HG02798 (cell line): ENCODE data around the gene KDM3B.
A peak's percentile ranks its signal among the peaks of the same experiment; 100 is the strongest.
"Not testable (repeated sequence)": the region's sequence is repeated elsewhere in the genome, so short reads cannot be mapped to it uniquely, and the experiment has no call there.

ENCODE experiments used
- ATAC-seq: cut with Tn5 transposase; IDR thresholded peaks from one replicate; pipeline ENCODE4 v1.9.1; 2021; ENCODE audit warnings: mild to moderate bottlenecking; ENCODE audit not compliant: unreplicated experiment, poor library complexity

Gene KDM3B

GRCh38 chr5:138389332-138389731 is 36.8 kb downstream of the KDM3B start:
- no peak for ATAC-seq

- not testable (repeated sequence) for ATAC-seq
Observed at GRCh38 chr5:138389911-138390310, 37.4 kb downstream of the KDM3B start.

- no peak for ATAC-seq
Observed at GRCh38 chr5:138391859-138392386, 39.4 kb downstream of the KDM3B start.

- ATAC-seq, result peak; percentile 72
Observed at GRCh38 chr5:138402640-138403039, 50.2 kb downstream of the KDM3B start.

- ATAC-seq, result peak; percentile 67
Observed at GRCh38 chr5:138408023-138408422, 55.5 kb downstream of the KDM3B start.

- ATAC-seq, result not testable (repeated sequence)
Observed at GRCh38 chr5:138410996-138411640, 58.6 kb downstream of the KDM3B start.

GRCh38 chr5:138418444-138418843 is 66.0 kb downstream of the KDM3B start:
- no peak for ATAC-seq

- no peak for ATAC-seq
Observed at GRCh38 chr5:138425079-138425478, 72.6 kb downstream of the KDM3B start.

GRCh38 chr5:138435943-138436342 is 83.5 kb downstream of the KDM3B start:
- no peak for ATAC-seq

GRCh38 chr5:138438003-138438723 is 85.7 kb downstream of the KDM3B start:
- no peak for ATAC-seq

GRCh38 chr5:138438724-138439476 is 86.4 kb downstream of the KDM3B start, which contains the start of gene REEP2:
Gene REEP2 (plus strand): TSS chr5:138439057. CDS start chr5:138439209, 152 bp downstream.
- ATAC-seq, result peak; percentile 81

- ATAC-seq, result no peak
Observed at GRCh38 chr5:138439477-138440158, 87.1 kb downstream of the KDM3B start.

- ATAC-seq, result no peak
Observed at GRCh38 chr5:138440159-138441073, 87.9 kb downstream of the KDM3B start.

- ATAC-seq, result no peak
Observed at GRCh38 chr5:138441221-138441620, 88.7 kb downstream of the KDM3B start.

- no peak for ATAC-seq
Observed at GRCh38 chr5:138444078-138444773, 91.7 kb downstream of the KDM3B start.

- ATAC-seq, result no peak
Observed at GRCh38 chr5:138444774-138445546, 92.5 kb downstream of the KDM3B start.

- ATAC-seq, result no peak
Observed at GRCh38 chr5:138445547-138446271, 93.2 kb downstream of the KDM3B start.
